NCI-H526 (cell line): Measurements from ENCODE around the gene PABPC1L.
"Not testable (repeated sequence)": the region's sequence is repeated elsewhere in the genome, so short reads cannot be mapped to it uniquely, and the experiment has no call there.

Source experiments
- DNase-seq, 2 experiments: peaks; one replicate each; lab custom pipeline; 2025; lab: John Stamatoyannopoulos, UW

PABPC1L gene

GRCh38 chr20:44909872-44910689 lies at the start of gene PABPC1L:
TSS of gene PABPC1L (plus strand) at chr20:44910060. CDS start at chr20:44910144, 84 bp downstream.
- peak; percentile 58 to 93 for DNase-seq

- DNase-seq = no peak
These were observed 48.3 kb upstream of the PABPC1L start for GRCh38 chr20:44861531-44862006.

GRCh38 chr20:44862286-44862685 lies 47.6 kb upstream of the PABPC1L start:
- DNase-seq = no peak

- not testable (repeated sequence) for DNase-seq
These were observed 46.3 kb upstream of the PABPC1L start for GRCh38 chr20:44863365-44864084.

- DNase-seq = not testable (repeated sequence)
These were observed 45.4 kb upstream of the PABPC1L start for GRCh38 chr20:44864493-44864892.

- no peak for DNase-seq
These were observed 43.0 kb upstream of the PABPC1L start for GRCh38 chr20:44866703-44867335.

- DNase-seq = no peak
These were observed 40.4 kb upstream of the PABPC1L start for GRCh38 chr20:44869471-44869870.

GRCh38 chr20:44882360-44882759 lies 27.5 kb upstream of the PABPC1L start:
- DNase-seq = not testable (repeated sequence)

GRCh38 chr20:44883214-44883902 lies 26.5 kb upstream of the PABPC1L start:
- DNase-seq = no peak

- DNase-seq = no peak
These were observed 24.9 kb upstream of the PABPC1L start for GRCh38 chr20:44884907-44885391.

- DNase-seq = peak; percentile 98 to 100
These were observed 24.2 kb upstream of the PABPC1L start, which contains the start of gene YWHAB for GRCh38 chr20:44885392-44886265. TSS of gene YWHAB (plus strand) at chr20:44885705. CDS start at chr20:44901534, 15,829 bp downstream.

GRCh38 chr20:44886266-44886651 lies 23.6 kb upstream of the PABPC1L start:
- no peak for DNase-seq

GRCh38 chr20:44886828-44887227 lies 23.0 kb upstream of the PABPC1L start:
- DNase-seq = no peak

GRCh38 chr20:44887466-44887865 lies 22.4 kb upstream of the PABPC1L start:
- DNase-seq = no peak

- peak in 1 of 2 experiments; percentile 18 for DNase-seq
These were observed 21.4 kb upstream of the PABPC1L start for GRCh38 chr20:44888226-44889103.

GRCh38 chr20:44891826-44892225 lies 18.0 kb upstream of the PABPC1L start:
- DNase-seq = no peak

GRCh38 chr20:44894959-44895358 lies 14.9 kb upstream of the PABPC1L start:
- DNase-seq = no peak

GRCh38 chr20:44896583-44896982 lies 13.3 kb upstream of the PABPC1L start:
- DNase-seq = no peak

- no peak for DNase-seq
These were observed 12.7 kb upstream of the PABPC1L start for GRCh38 chr20:44897133-44897532.
